ENCODE results near the gene LCA5L. TPM values are rescaled to one million over a fixed set of nuclear protein-coding genes. Genes with fewer than 3 reads are reported as not detected.
A peak's percentile ranks its signal among the peaks of the same experiment; 100 is the strongest.

LCA5L gene
- total and polyA plus RNA-seq, 10 of the 15 experiments (the other 5 are each of a cell fraction or from before 2014, with no cell fraction given), result 0.18 to 0.55 (median 0.27) TPM; not detected in 2

DNA sequence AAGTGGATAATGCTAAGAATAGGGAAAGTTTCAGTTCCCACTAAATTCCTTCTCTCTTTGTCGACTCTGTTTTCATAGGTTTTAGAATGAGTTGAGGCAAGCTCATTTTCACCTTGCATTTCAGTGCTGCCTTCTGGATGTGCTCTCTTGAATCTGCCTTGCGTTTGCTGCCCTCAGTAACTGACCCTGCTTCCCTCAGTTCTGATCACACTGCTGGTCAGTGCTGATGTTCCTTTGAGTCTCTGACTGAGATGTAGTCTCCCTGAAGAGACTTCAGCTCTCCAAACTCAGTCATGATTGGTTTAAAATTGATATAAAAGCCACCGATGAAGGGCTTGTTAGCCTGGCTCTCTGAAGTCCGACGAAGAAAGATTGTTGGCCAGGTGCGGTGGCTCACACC, 71.5 kb downstream of the LCA5L start (continued):
- TF ChIP-seq TBL1XR1 (IDR thresholded peaks at IDR 0.05; ENCODE audit: low read depth, low read length), result no peak
- no peak for TF ChIP-seq ZNF24 (IDR thresholded peaks at IDR 0.05)
- TF ChIP-seq HDGF (IDR thresholded peaks at IDR 0.05), result no peak
- no peak for TF ChIP-seq WRNIP1 (IDR thresholded peaks at IDR 0.05; ENCODE audit: borderline replicate concordance, low read depth, low read length)
- no peak for TF ChIP-seq TCF7 (IDR thresholded peaks at IDR 0.05; ENCODE audit: borderline replicate concordance)
- TF ChIP-seq, protein P1, sequence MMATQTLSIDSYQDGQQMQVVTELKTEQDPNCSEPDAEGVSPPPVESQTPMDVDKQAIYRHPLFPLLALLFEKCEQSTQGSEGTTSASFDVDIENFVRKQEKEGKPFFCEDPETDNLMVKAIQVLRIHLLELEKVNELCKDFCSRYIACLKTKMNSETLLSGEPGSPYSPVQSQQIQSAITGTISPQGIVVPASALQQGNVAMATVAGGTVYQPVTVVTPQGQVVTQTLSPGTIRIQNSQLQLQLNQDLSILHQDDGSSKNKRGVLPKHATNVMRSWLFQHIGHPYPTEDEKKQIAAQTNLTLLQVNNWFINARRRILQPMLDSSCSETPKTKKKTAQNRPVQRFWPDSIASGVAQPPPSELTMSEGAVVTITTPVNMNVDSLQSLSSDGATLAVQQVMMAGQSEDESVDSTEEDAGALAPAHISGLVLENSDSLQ (IDR thresholded peaks at IDR 0.05), result no peak

- ChIA-PET CTCF (interaction anchor here (1.3 to 3.8 kb wide), 2 partner anchors 14 to 68 kb away, joined by 8 to 23 read pairs; no protein-coding TSS in a partner anchor), SMC1A (ENCODE audit: uncharacterized antibody, unreplicated experiment) (interaction anchor here (0.9 to 1.7 kb wide), 2 partner anchors 14 to 68 kb away, joined by 3 to 6 read pairs; no protein-coding TSS in a partner anchor), POLR2A (no interaction called here), RAD21 (ENCODE audit: unreplicated experiment) (interaction anchor here (1.0 to 1.1 kb wide), 2 partner anchors 12 to 14 kb away, joined by 3 to 7 read pairs; no protein-coding TSS in a partner anchor)
- Histone ChIP-seq H4K20me1 (ENCODE audit: control insufficient read depth, insufficient read depth) (no peaks in the 10 kb centered on the region), H3K4me3 (no peak overlapping the region), H3K79me2 (ENCODE audit: control insufficient read depth, insufficient read depth, low read length) (no peaks in the 10 kb centered on the region), H2AFZ (ENCODE audit: control insufficient read depth, low read depth, low read length) (peak overlapping the region; percentile 33), H3K9ac (ENCODE audit: control insufficient read depth, insufficient read depth, low read length) (no peak overlapping the region), H3K4me2 (ENCODE audit: control insufficient read depth, insufficient read depth) (peak overlapping the region; percentile 11; the same call in 1 of the 2 replicates), H3K27me3 (replicated peaks in 1 of 2; ENCODE audit: control insufficient read depth in 2 of 2, insufficient read depth in 2 of 2, low read length in 1 of 2) (no peaks in the 10 kb centered on the region), H3K9me3 (replicated peaks; ENCODE audit: control insufficient read depth, insufficient read depth, low read length) (no peaks in the 10 kb centered on the region), H3K36me3 (ENCODE audit: control insufficient read depth in 2 of 2, insufficient read depth in 2 of 2, low read length in 1 of 2) (no peaks in the 10 kb centered on the region), H3K27ac (ENCODE audit: control insufficient read depth, insufficient read depth) (no peak overlapping the region), H3K4me1 (ENCODE audit: control insufficient read depth, insufficient read depth, low read length) (peaks cover 4% of the 10 kb centered on the region)
- ATAC-seq, result peak; percentile 81
- no peak for FAIRE-seq
- in situ Hi-C loops (cut with MboI) (no loop called here), intact Hi-C loops (cut with micrococcal nuclease; ENCODE audit: unreplicated experiment) (no loop called here)
- no TSS peak for BruUV-seq (replicated peaks)
- no peak for DNase-seq (ENCODE audit: low read depth, low spot score)
- WGBS (ENCODE audit: insufficient coverage, insufficient replicate concordance, low lambda C conversion rate, missing lambda C conversion rate), result 2% methylated on average over 5 of the region's 5 CpGs
- TF ChIP-seq BHLHE40 (IDR thresholded peaks at IDR 0.05; ENCODE audit: borderline replicate concordance in 1 of 2, low read depth in 2 of 2, low read length in 1 of 2), result 0 out of 4 replicates have a peak, but pooled peaks of 1 of the 2 experiments have one; percentile 22
- TF ChIP-seq SIX5 (IDR thresholded peaks at IDR 0.05; ENCODE audit: low read depth, low read length, severe bottlenecking), result no peak
- no peak for TF ChIP-seq RUNX3 (IDR thresholded peaks at IDR 0.05; ENCODE audit: low read length)
- TF ChIP-seq SMC3 (IDR thresholded peaks at IDR 0.05; ENCODE audit: borderline replicate concordance, low read length), result peak; percentile 12; the same call in 1 of the 2 replicates
- no peak for TF ChIP-seq RB1 (IDR thresholded peaks at IDR 0.05; ENCODE audit: borderline replicate concordance)
- TF ChIP-seq BCL11A (IDR thresholded peaks at IDR 0.05; ENCODE audit: low read depth, low read length), result no peak
- no peak for TF ChIP-seq SP1 (IDR thresholded peaks at IDR 0.05; ENCODE audit: low read depth, low read length)
- no peak for TF ChIP-seq MEF2B (IDR thresholded peaks at IDR 0.05; ENCODE audit: partially characterized antibody, poor library complexity, severe bottlenecking)
- TF ChIP-seq CTCF (IDR thresholded peaks at IDR 0.05 in 2 of 3, conservative IDR thresholded peaks at IDR 0.05 in 1 of 3; ENCODE audit: control insufficient read depth in 2 of 3, extremely low read depth in 1 of 3, insufficient read depth in 1 of 3, low read depth in 3 of 3, low read length in 3 of 3), result peak; percentile 31 to 46 (median 38); a peak in 5 of 6 replicates
- TF ChIP-seq MTA2 (IDR thresholded peaks at IDR 0.05; ENCODE audit: low read depth), result no peak
- no peak for TF ChIP-seq HDGF (IDR thresholded peaks at IDR 0.05)
- TF ChIP-seq TARDBP (IDR thresholded peaks at IDR 0.05; ENCODE audit: borderline replicate concordance), result no peak
- TF ChIP-seq DPF2 (IDR thresholded peaks at IDR 0.05), result no peak
- peak; percentile 56 for TF ChIP-seq RAD21 (IDR thresholded peaks at IDR 0.05; ENCODE audit: insufficient read depth, low read depth, low read length)
Observed at GRCh38 chr21:39373634-39374033, 71.9 kb downstream of the LCA5L start.

All from GM12878 (cell line).